Measurements from ENCODE around the gene EXD2. TPM values are rescaled to one million over a fixed set of nuclear protein-coding genes. Genes with fewer than 3 reads are reported as not detected.
"Not testable (repeated sequence)": the region's sequence is repeated elsewhere in the genome, so short reads cannot be mapped to it uniquely, and the experiment has no call there.

Gene EXD2
- total RNA-seq, 4 donors from 2014 or later, result 19.7 to 34.2 (median 28.0) TPM

DNA sequence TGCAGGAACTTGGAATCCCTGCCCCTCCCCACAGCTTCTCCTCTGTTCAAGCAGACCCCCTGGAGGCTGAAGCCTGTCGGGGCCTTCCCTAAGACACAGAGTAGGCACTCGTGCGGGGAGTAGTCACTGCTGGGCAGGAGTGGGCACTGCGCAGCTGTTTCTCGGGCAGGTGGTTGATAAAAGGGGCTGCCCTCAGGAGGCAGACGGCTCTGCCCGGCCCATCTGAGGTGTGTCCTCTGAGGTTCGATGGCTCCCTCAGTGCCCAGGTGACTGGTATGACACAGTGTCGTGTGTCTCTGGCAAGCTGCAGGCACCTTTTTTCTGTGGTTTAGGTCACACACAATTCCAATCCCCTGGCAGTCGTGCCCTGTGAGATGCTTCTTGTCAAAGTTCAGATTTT, 78.8 kb downstream of the EXD2 start:
- Histone ChIP-seq H3K4me3 (no peak overlapping the region), H3K27me3 (no peaks in the 10 kb centered on the region), H3K9me3 (no peaks in the 10 kb centered on the region), H3K4me1 (peaks cover 0 to 29% (median 12%) of the 10 kb centered on the region in 4 donors), H3K36me3 (no peaks in the 10 kb centered on the region), H3K27ac (replicated peaks in 1 of 4) (no peak overlapping the region)
- no peak for TF ChIP-seq POLR2AphosphoS5 (IDR thresholded peaks at IDR 0.05)
- no peak for DNase-seq (ENCODE audit: extremely low spot score)
- 90% methylated on average over 10 of the region's 10 CpGs for WGBS
- intact Hi-C loops (cut with DNase I), result no loop called here

GRCh38 chr14:69270795-69271708, 79.8 kb downstream of the EXD2 start:
- Histone ChIP-seq H3K4me3 (no peak overlapping the region), H3K27ac (replicated peaks in 1 of 4) (no peak overlapping the region), H3K27me3 (no peaks in the 10 kb centered on the region), H3K9me3 (no peaks in the 10 kb centered on the region), H3K4me1 (peaks cover 0 to 29% (median 12%) of the 10 kb centered on the region in 4 donors), H3K36me3 (no peaks in the 10 kb centered on the region)
- DNase-seq (ENCODE audit: extremely low spot score), result no peak
- intact Hi-C loops (cut with DNase I), result no loop called here
- TF ChIP-seq, protein P1, sequence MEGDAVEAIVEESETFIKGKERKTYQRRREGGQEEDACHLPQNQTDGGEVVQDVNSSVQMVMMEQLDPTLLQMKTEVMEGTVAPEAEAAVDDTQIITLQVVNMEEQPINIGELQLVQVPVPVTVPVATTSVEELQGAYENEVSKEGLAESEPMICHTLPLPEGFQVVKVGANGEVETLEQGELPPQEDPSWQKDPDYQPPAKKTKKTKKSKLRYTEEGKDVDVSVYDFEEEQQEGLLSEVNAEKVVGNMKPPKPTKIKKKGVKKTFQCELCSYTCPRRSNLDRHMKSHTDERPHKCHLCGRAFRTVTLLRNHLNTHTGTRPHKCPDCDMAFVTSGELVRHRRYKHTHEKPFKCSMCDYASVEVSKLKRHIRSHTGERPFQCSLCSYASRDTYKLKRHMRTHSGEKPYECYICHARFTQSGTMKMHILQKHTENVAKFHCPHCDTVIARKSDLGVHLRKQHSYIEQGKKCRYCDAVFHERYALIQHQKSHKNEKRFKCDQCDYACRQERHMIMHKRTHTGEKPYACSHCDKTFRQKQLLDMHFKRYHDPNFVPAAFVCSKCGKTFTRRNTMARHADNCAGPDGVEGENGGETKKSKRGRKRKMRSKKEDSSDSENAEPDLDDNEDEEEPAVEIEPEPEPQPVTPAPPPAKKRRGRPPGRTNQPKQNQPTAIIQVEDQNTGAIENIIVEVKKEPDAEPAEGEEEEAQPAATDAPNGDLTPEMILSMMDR (IDR thresholded peaks at IDR 0.05), result no peak
- TF ChIP-seq EP300 (IDR thresholded peaks at IDR 0.05), result no peak
- TF ChIP-seq POLR2AphosphoS5 (IDR thresholded peaks at IDR 0.05), result no peak
- no peak for TF ChIP-seq POLR2A (IDR thresholded peaks at IDR 0.05; ENCODE audit: low read depth)
- WGBS, result 87% methylated on average over 20 of the region's 21 CpGs

GRCh38 chr14:69274321-69274720, 83.0 kb downstream of the EXD2 start:
- 50% methylated on average over 2 of the region's 2 CpGs for WGBS
- H3K27me3 ChIP-seq, result no peaks in the 10 kb centered on the region
- no peak for TF ChIP-seq EP300 (IDR thresholded peaks at IDR 0.05)
- TF ChIP-seq POLR2A (IDR thresholded peaks at IDR 0.05; ENCODE audit: low read depth), result no peak
- no peak for TF ChIP-seq POLR2AphosphoS5 (IDR thresholded peaks at IDR 0.05)
- TF ChIP-seq, protein P1 (IDR thresholded peaks at IDR 0.05), result no peak
- peaks cover 0 to 3% (median 0%) of the 10 kb centered on the region in 4 donors for H3K4me1 ChIP-seq
- no peaks in the 10 kb centered on the region for H3K9me3 ChIP-seq
- no peak overlapping the region for H3K4me3 ChIP-seq
- H3K36me3 ChIP-seq, result no peaks in the 10 kb centered on the region
- intact Hi-C loops (cut with DNase I), result no loop called here
- H3K27ac ChIP-seq (replicated peaks in 1 of 4), result no peak overlapping the region
- DNase-seq (ENCODE audit: extremely low spot score), result no peak

- no peaks in the 10 kb centered on the region for H3K27me3 ChIP-seq
- no peaks in the 10 kb centered on the region for H3K9me3 ChIP-seq
- peaks cover 0 to 3% (median 0%) of the 10 kb centered on the region in 4 donors for H3K4me1 ChIP-seq
- H3K27ac ChIP-seq (replicated peaks in 1 of 4), result no peak overlapping the region
- H3K36me3 ChIP-seq, result no peaks in the 10 kb centered on the region
- WGBS, result 95% methylated on average over 2 of the region's 2 CpGs
- TF ChIP-seq POLR2AphosphoS5 (IDR thresholded peaks at IDR 0.05) (no peak), POLR2A (IDR thresholded peaks at IDR 0.05; ENCODE audit: low read depth) (no peak), EP300 (IDR thresholded peaks at IDR 0.05) (no peak)
- TF ChIP-seq, protein P1 (IDR thresholded peaks at IDR 0.05), result no peak
- DNase-seq (ENCODE audit: extremely low spot score), result no peak
- intact Hi-C loops (cut with DNase I), result no loop called here
- no peak overlapping the region for H3K4me3 ChIP-seq
These were observed 84.0 kb downstream of the EXD2 start for GRCh38 chr14:69275331-69275730.

DNA sequence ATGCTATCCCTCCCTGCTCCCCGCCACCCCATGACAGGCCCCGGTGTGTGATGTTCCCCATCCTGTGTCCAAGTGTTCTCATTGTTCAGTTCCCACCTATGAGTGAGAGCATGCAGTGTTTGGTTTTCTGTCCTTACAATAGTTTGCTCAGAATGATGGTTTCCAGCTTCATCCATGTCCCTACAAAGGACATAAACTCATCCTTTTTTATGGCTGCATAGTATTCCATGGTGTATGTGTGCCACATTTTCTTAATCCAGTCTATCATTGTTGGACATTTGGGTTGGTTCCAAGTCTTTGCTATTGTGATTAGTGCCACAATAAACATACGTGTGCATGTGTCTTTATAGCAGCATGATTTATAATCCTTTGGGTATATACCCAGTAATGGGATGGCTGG, 86.1 kb downstream of the EXD2 start:
- intact Hi-C loops (cut with DNase I); H3K27me3 ChIP-seq; H3K4me1 ChIP-seq; H3K36me3 ChIP-seq; H3K9me3 ChIP-seq; H3K27ac ChIP-seq (replicated peaks in 1 of 4); DNase-seq (ENCODE audit: extremely low spot score); H3K4me3 ChIP-seq: not testable (repeated sequence)
- 90% methylated on average over 3 of the region's 3 CpGs for WGBS

Data from esophagus muscularis mucosa (tissue), 4 donors.